Measurements from ENCODE around the gene NYNRIN.

- TF ChIP-seq REST (IDR thresholded peaks at IDR 0.05; ENCODE audit: low read depth), result no peak
- no peak for TF ChIP-seq CTCF (IDR thresholded peaks at IDR 0.05 in 2 of 3, conservative IDR thresholded peaks at IDR 0.05 in 1 of 3; ENCODE audit: borderline replicate concordance in 1 of 3, insufficient read depth in 1 of 3, low read depth in 2 of 3, low read length in 2 of 3)
- no peak for TF ChIP-seq POLR2A (IDR thresholded peaks at IDR 0.05; ENCODE audit: borderline replicate concordance, extremely low read depth, insufficient read depth, insufficient read length)
- no peak for TF ChIP-seq MAX (IDR thresholded peaks at IDR 0.05)
- no peak for TF ChIP-seq RAD21 (IDR thresholded peaks at IDR 0.05; ENCODE audit: low read depth)
- TF ChIP-seq ATF3 (IDR thresholded peaks at IDR 0.05), result no peak
- no peak for TF ChIP-seq CBX3 (IDR thresholded peaks at IDR 0.05; ENCODE audit: low read depth)
- TF ChIP-seq SRF (IDR thresholded peaks at IDR 0.05; ENCODE audit: low read depth), result no peak
- no peak for TF ChIP-seq EZH2 (IDR thresholded peaks at IDR 0.05)
- TF ChIP-seq SIN3A (IDR thresholded peaks at IDR 0.05; ENCODE audit: low read depth), result no peak
- TF ChIP-seq ZFX (IDR thresholded peaks at IDR 0.05), result no peak
Measured at GRCh38 chr14:24409956-24410355, 11.2 kb downstream of the NYNRIN start.

Data from HCT116 (cell line).